Myometrial cell (primary cell): ENCODE data around the gene CDH2. TPM values are rescaled to one million over a fixed set of nuclear protein-coding genes. Genes with fewer than 3 reads are reported as not detected.

ENCODE experiments used
- total RNA-seq: library from RNA; depleted of rRNA; stranded (reverse); fragments of >200 nt; gene quantifications from 2 replicates; pipeline ENCODE4 v1.2.3, GENCODE V29; 2015

Gene CDH2
- 22.5 and 24.3 TPM in 2 replicates for total RNA-seq

DNA sequence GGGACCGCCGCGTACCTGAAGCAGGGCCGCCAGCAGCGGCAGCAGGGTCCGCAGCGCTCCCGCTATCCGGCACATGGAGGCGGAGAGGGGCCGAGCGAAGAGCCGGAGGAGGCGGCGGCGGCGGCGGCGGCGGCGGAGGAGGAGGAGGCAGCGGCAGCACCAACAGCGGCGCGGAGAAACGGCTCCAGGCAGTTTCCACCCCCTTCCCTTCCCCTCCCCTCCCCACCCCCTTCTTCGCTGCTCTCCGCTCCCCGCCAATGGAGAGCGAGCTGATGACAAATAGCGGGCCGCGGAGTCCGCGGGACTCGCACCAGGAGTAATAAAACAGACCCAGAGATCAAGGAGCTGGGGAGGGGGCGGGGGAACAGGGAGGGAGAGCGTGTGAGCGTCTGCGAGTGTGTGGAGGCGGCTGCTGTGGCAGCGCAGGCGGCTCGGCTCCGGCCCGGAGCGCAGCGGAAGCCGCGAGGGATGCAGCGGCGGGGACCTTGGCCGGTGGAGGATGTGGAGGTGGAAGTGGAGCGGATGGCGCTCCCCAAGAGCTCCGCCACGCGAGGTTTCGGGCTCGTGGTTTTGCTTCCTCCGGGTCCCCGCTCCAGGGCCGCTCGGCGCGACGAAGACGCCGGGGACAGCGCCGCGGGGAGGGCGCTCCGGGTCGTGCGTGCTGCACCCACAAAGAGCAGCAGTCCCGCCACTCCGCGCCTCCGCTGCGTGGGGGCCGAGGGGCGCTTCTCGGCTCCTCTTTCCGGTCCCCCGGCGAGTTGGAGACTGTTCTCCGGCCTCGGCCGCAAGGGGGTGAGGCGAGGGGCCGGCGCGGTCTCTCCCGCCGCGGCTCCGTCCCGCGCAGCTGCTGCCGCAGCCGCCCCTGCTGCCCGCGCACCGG is at the start of gene CDH2:
Gene CDH2, minus strand, starts transcription at position 183 of the 880 bp plus-strand sequence. Its CDS starts 108 bp downstream, at position 75.

